GM18498 (cell line): ENCODE data around the gene TXNRD2.
"Not testable (repeated sequence)": the region's sequence is repeated elsewhere in the genome, so short reads cannot be mapped to it uniquely, and the experiment has no call there.

Experiments used
- ATAC-seq: cut with Tn5 transposase; IDR thresholded peaks from one replicate; pipeline ENCODE4 v1.9.1; 2021; ENCODE audit warnings: mild to moderate bottlenecking, moderate library complexity; ENCODE audit not compliant: unreplicated experiment

Gene TXNRD2

GRCh38 chr22:19926028-19926427 is 15.6 kb downstream of the TXNRD2 start:
- ATAC-seq: not testable (repeated sequence)

GRCh38 chr22:19923914-19924513 is 17.6 kb downstream of the TXNRD2 start:
- ATAC-seq: no peak

GRCh38 chr22:19921544-19922081 is 20.0 kb downstream of the TXNRD2 start:
- no peak for ATAC-seq

- ATAC-seq: no peak
Observed at GRCh38 chr22:19919701-19920363, 21.8 kb downstream of the TXNRD2 start.

GRCh38 chr22:19918332-19919106 is 23.1 kb downstream of the TXNRD2 start:
- ATAC-seq: no peak

- ATAC-seq: no peak
Observed at GRCh38 chr22:19917389-19918138, 24.1 kb downstream of the TXNRD2 start.

GRCh38 chr22:19916941-19917340 is 24.7 kb downstream of the TXNRD2 start:
- ATAC-seq: no peak

GRCh38 chr22:19916006-19916405 is 25.6 kb downstream of the TXNRD2 start:
- ATAC-seq: no peak

GRCh38 chr22:19915287-19915954 is 26.2 kb downstream of the TXNRD2 start:
- ATAC-seq: no peak

- no peak for ATAC-seq
Observed at GRCh38 chr22:19914201-19914943, 27.2 kb downstream of the TXNRD2 start.

GRCh38 chr22:19913337-19913936 is 28.2 kb downstream of the TXNRD2 start:
- ATAC-seq: no peak

- no peak for ATAC-seq
Observed at GRCh38 chr22:19912271-19912999, 29.2 kb downstream of the TXNRD2 start.

- no peak for ATAC-seq
Observed at GRCh38 chr22:19911540-19912270, 29.9 kb downstream of the TXNRD2 start.

- no peak for ATAC-seq
Observed at GRCh38 chr22:19910180-19910744, 31.4 kb downstream of the TXNRD2 start.

- no peak for ATAC-seq
Observed at GRCh38 chr22:19909350-19910179, 32.1 kb downstream of the TXNRD2 start.

GRCh38 chr22:19907902-19908301 is 33.7 kb downstream of the TXNRD2 start:
- ATAC-seq: not testable (repeated sequence)

- not testable (repeated sequence) for ATAC-seq
Observed at GRCh38 chr22:19906864-19907263, 34.8 kb downstream of the TXNRD2 start.
